DND-41 (cell line): ENCODE data around the gene CREB3L4.

Experiments used
- ATAC-seq: fragments of 200-7000 bp; cut with Tn5 transposase; 3 replicates; pipeline ENCODE4 v1.9.1; 2021; ENCODE audit warnings: low read depth; ENCODE audit not compliant: insufficient read depth
- DNase-seq: peaks from one replicate; pipeline ENCODE4 v3.0.0-alpha.2; 2020
- H2AFZ ChIP-seq: 2 replicates; pipeline ENCODE4 v1.6.0; 2012; ENCODE audit warnings: low read depth, low read length
- H3K27ac ChIP-seq: 2 replicates; pipeline ENCODE4 v1.5.1; 2012; ENCODE audit warnings: low read length, inconsistent platforms
- H3K27me3 ChIP-seq: fragments of 200-600 bp; sonication (generic); 2 replicates; pipeline ENCODE4 v1.6.0; 2012; ENCODE audit warnings: low read length, mild to moderate bottlenecking, inconsistent platforms; ENCODE audit not compliant: insufficient read depth, poor library complexity
- H3K36me3 ChIP-seq: 2 replicates; pipeline ENCODE4 v1.5.1; 2012; ENCODE audit warnings: low read length, inconsistent platforms; ENCODE audit not compliant: insufficient read depth
- H3K4me1 ChIP-seq: 2 replicates; pipeline ENCODE4 v1.5.1; 2012; ENCODE audit warnings: mild to moderate bottlenecking, low read length; ENCODE audit not compliant: insufficient read depth
- H3K4me2 ChIP-seq: 2 replicates; pipeline ENCODE4 v1.6.0; 2012; ENCODE audit warnings: mild to moderate bottlenecking, moderate library complexity, low read length, inconsistent platforms; ENCODE audit not compliant: insufficient read depth
- H3K4me3 ChIP-seq, 2 experiments: fragments of 200-600 bp in 1 of 2; shearing (Covaris generic) in 1 of 2; 2 replicates each; pipeline ENCODE4 v1.5.1; 2012 to 2016; ENCODE audit warnings: inconsistent platforms in 2 of 2, low read length in 2 of 2, mild to moderate bottlenecking in 2 of 2, low read depth in 1 of 2, moderate library complexity in 1 of 2
- H3K79me2 ChIP-seq: 2 replicates; pipeline ENCODE4 v1.6.0; 2012; ENCODE audit warnings: low read length, inconsistent platforms; ENCODE audit not compliant: insufficient read depth
- H3K9ac ChIP-seq: 2 replicates; pipeline ENCODE4 v1.6.0; 2012; ENCODE audit warnings: low read depth, mild to moderate bottlenecking, inconsistent platforms, low read length, moderate library complexity
- H3K9me3 ChIP-seq: 2 replicates; pipeline ENCODE4 v1.5.1; 2012; ENCODE audit warnings: low read length, moderate library complexity, mild to moderate bottlenecking, inconsistent platforms; ENCODE audit not compliant: insufficient read depth, severe bottlenecking
- H4K20me1 ChIP-seq: 2 replicates; pipeline ENCODE4 v1.6.0; 2012; ENCODE audit warnings: low read length; ENCODE audit not compliant: insufficient read depth
- CTCF ChIP-seq: IDR thresholded peaks from 2 replicates; pipeline ENCODE4 v1.5.1; 2012; ENCODE audit warnings: borderline replicate concordance, low read length, moderate library complexity, mild to moderate bottlenecking; ENCODE audit not compliant: poor library complexity, severe bottlenecking; ENCODE audit errors: extremely low read depth
- EZH2 ChIP-seq: IDR thresholded peaks from 3 replicates; pipeline ENCODE4 v1.6.1; 2012; ENCODE audit warnings: borderline replicate concordance, low read depth, mild to moderate bottlenecking, moderate library complexity, low read length, inconsistent platforms; ENCODE audit not compliant: severe bottlenecking

Gene CREB3L4

GRCh38 chr1:153941826-153942725 is 25.6 kb upstream of the CREB3L4 start:
- Histone ChIP-seq H3K9ac (no peak overlapping the region), H3K79me2 (peaks cover 36% of the 10 kb centered on the region), H3K27ac (no peak overlapping the region), H3K4me2 (no peak overlapping the region), H4K20me1 (peaks cover 14% of the 10 kb centered on the region), H2AFZ (no peak overlapping the region), H3K36me3 (peaks cover 67% of the 10 kb centered on the region), H3K9me3 (no peaks in the 10 kb centered on the region), H3K4me3 (no peak overlapping the region), H3K27me3 (no peaks in the 10 kb centered on the region), H3K4me1 (peaks cover 25% of the 10 kb centered on the region)
- no peak for ATAC-seq
- DNase-seq: no peak
- TF ChIP-seq EZH2 (no peak), CTCF (no peak)

GRCh38 chr1:153942766-153943549 is 24.7 kb upstream of the CREB3L4 start:
- Histone ChIP-seq H3K4me3 (no peak overlapping the region), H3K4me2 (no peak overlapping the region), H4K20me1 (peaks cover 14% of the 10 kb centered on the region), H3K9ac (no peak overlapping the region), H3K36me3 (peaks cover 64% of the 10 kb centered on the region), H3K27me3 (no peaks in the 10 kb centered on the region), H3K79me2 (peaks cover 36% of the 10 kb centered on the region), H3K27ac (no peak overlapping the region), H2AFZ (no peak overlapping the region), H3K4me1 (peaks cover 27% of the 10 kb centered on the region), H3K9me3 (no peaks in the 10 kb centered on the region)
- TF ChIP-seq EZH2: no peak
- no peak for TF ChIP-seq CTCF
- DNase-seq: no peak
- no peak for ATAC-seq

- Histone ChIP-seq H3K4me3 (peak overlapping the region; percentile 75 to 90; a peak in 3 of 4 replicates), H3K27me3 (no peaks in the 10 kb centered on the region), H3K27ac (peak overlapping the region; percentile 78), H3K36me3 (peaks cover 70% of the 10 kb centered on the region), H2AFZ (no peak overlapping the region), H3K4me1 (peaks cover 27% of the 10 kb centered on the region), H3K79me2 (peaks cover 36% of the 10 kb centered on the region), H3K9ac (peak overlapping the region; percentile 88), H3K9me3 (no peaks in the 10 kb centered on the region), H3K4me2 (peak overlapping the region; percentile 80), H4K20me1 (peaks cover 14% of the 10 kb centered on the region)
- TF ChIP-seq EZH2: no peak
- DNase-seq (no peak), ATAC-seq (no peak)
Measured at GRCh38 chr1:153944005-153944826, 23.5 kb upstream of the CREB3L4 start.
